GM08714 (cell line): ENCODE measurements around the gene TSPY10.
"Not testable (repeated sequence)": the region's sequence is repeated elsewhere in the genome, so short reads cannot be mapped to it uniquely, and the experiment has no call there.

Experiments
- H3K4me3 ChIP-seq: fragments of 200-500 bp; sonication (Bioruptor generic); 2 replicates; pipeline ENCODE4 v1.5.1; 2014; ENCODE audit warnings: mild to moderate bottlenecking, low read length, inconsistent platforms

Gene TSPY10

GRCh38 chrY:9527580-9527979, at the start of gene TSPY10:
Gene TSPY10 (plus strand): TSS chrY:9527880. CDS start chrY:9527926, 46 bp downstream.
- not testable (repeated sequence) for H3K4me3 ChIP-seq

GRCh38 chrY:9486967-9487366, 40.7 kb upstream of the TSPY10 start, which contains the start of gene TSPY9:
Gene TSPY9 (plus strand): TSS chrY:9487267. CDS start chrY:9487313, 46 bp downstream.
- H3K4me3 ChIP-seq: not testable (repeated sequence)

- H3K4me3 ChIP-seq: not testable (repeated sequence)
Measured at GRCh38 chrY:9504396-9504795, 23.3 kb upstream of the TSPY10 start.

GRCh38 chrY:9516287-9516686, 11.4 kb upstream of the TSPY10 start:
- not testable (repeated sequence) for H3K4me3 ChIP-seq
